Mesenchymal stem cell (in vitro differentiated cells and primary cell): ENCODE data around the gene SFRP5.

ENCODE experiments used
- DNase-seq: peaks from one replicate; pipeline ENCODE4 v3.0.0-alpha.2; 2013
- H2AFZ ChIP-seq: one replicate; pipeline ENCODE4 v1.6.1; 2013; ENCODE audit warnings: low read depth, mild to moderate bottlenecking, control low read depth, inconsistent platforms, low read length, moderate library complexity
- H2AK5ac ChIP-seq: 2 replicates; pipeline ENCODE4 v1.6.1; 2013; ENCODE audit warnings: low read length, moderate library complexity, mild to moderate bottlenecking, inconsistent platforms; ENCODE audit not compliant: severe bottlenecking
- H2BK120ac ChIP-seq: one replicate; pipeline ENCODE4 v1.6.1; 2013; ENCODE audit warnings: low read depth, mild to moderate bottlenecking, inconsistent platforms, low read length, moderate library complexity
- H2BK12ac ChIP-seq, 2 experiments: one replicate each; pipeline ENCODE4 v1.6.1; 2013; ENCODE audit warnings: inconsistent platforms in 2 of 2, low read length in 2 of 2, mild to moderate bottlenecking in 2 of 2, moderate library complexity in 2 of 2, control low read depth in 1 of 2
- H2BK15ac ChIP-seq: one replicate; pipeline ENCODE4 v1.6.1; 2013; ENCODE audit warnings: mild to moderate bottlenecking, low read depth, inconsistent platforms; ENCODE audit not compliant: poor library complexity, severe bottlenecking
- H2BK5ac ChIP-seq: 2 replicates; pipeline ENCODE4 v1.6.1; 2013; ENCODE audit warnings: low read depth, mild to moderate bottlenecking, low read length, control low read depth, inconsistent platforms; ENCODE audit not compliant: poor library complexity, severe bottlenecking
- H3K14ac ChIP-seq, 2 experiments: one replicate each; pipeline ENCODE4 v1.6.1; 2013; ENCODE audit warnings: inconsistent platforms in 2 of 2, low read length in 2 of 2, control low read depth in 1 of 2, mild to moderate bottlenecking in 1 of 2, moderate library complexity in 1 of 2
- H3K18ac ChIP-seq, 2 experiments: one replicate each; pipeline ENCODE4 v1.6.1; 2013; ENCODE audit warnings: inconsistent platforms in 2 of 2, low read length in 2 of 2, control low read depth in 1 of 2, low read depth in 1 of 2, mild to moderate bottlenecking in 1 of 2
- H3K23ac ChIP-seq, 2 experiments: one replicate each; pipeline ENCODE4 v1.6.1; 2013; ENCODE audit warnings: inconsistent platforms in 2 of 2, low read length in 2 of 2, mild to moderate bottlenecking in 2 of 2, moderate library complexity in 2 of 2, control low read depth in 1 of 2
- H3K27ac ChIP-seq: 2 replicates; pipeline ENCODE4 v1.5.1; 2013; ENCODE audit warnings: mild to moderate bottlenecking, moderate library complexity, low read length, control low read depth, inconsistent platforms; ENCODE audit not compliant: poor library complexity, severe bottlenecking
- H3K27me3 ChIP-seq, 2 experiments: 2 replicates each; pipeline versions ENCODE4 v1.6.1 to v1.7.0; 2013; ENCODE audit warnings: low read length in 2 of 2, mild to moderate bottlenecking in 2 of 2, moderate library complexity in 2 of 2, control low read depth in 1 of 2, inconsistent platforms in 1 of 2; ENCODE audit not compliant: control insufficient read depth in 1 of 2, insufficient read depth in 1 of 2
- H3K36me3 ChIP-seq, 2 experiments: 2 replicates each; pipeline versions ENCODE4 v1.6.1 to v1.7.0; 2013; ENCODE audit warnings: low read length in 2 of 2, control low read depth in 1 of 2, inconsistent platforms in 1 of 2, low read depth in 1 of 2, mild to moderate bottlenecking in 1 of 2; ENCODE audit not compliant: insufficient read depth in 2 of 2, control insufficient read depth in 1 of 2
- H3K4ac ChIP-seq, 2 experiments: one replicate each; pipeline ENCODE4 v1.6.1; 2013; ENCODE audit warnings: inconsistent platforms in 2 of 2, low read length in 2 of 2, mild to moderate bottlenecking in 2 of 2, moderate library complexity in 2 of 2, control low read depth in 1 of 2, low read depth in 1 of 2
- H3K4me1 ChIP-seq: 2 replicates; pipeline ENCODE4 v1.6.1; 2013; ENCODE audit warnings: low read depth, low read length, control low read depth; ENCODE audit not compliant: control insufficient read depth, insufficient read depth
- H3K4me2 ChIP-seq: 2 replicates; pipeline ENCODE4 v1.6.1; 2013; ENCODE audit warnings: low read length, mild to moderate bottlenecking, inconsistent platforms; ENCODE audit not compliant: poor library complexity, severe bottlenecking
- H3K4me3 ChIP-seq, 2 experiments: 2 replicates each; pipeline versions ENCODE4 v1.5.1 to v1.7.0; 2013; ENCODE audit warnings: low read length in 2 of 2, mild to moderate bottlenecking in 2 of 2, control low read depth in 1 of 2, low read depth in 1 of 2; ENCODE audit not compliant: insufficient read depth in 1 of 2
- H3K79me1 ChIP-seq: replicated peaks from 2 replicates; pipeline ENCODE4 v1.6.1; 2013; ENCODE audit warnings: mild to moderate bottlenecking, control low read depth, low read length, inconsistent platforms; ENCODE audit not compliant: poor library complexity, severe bottlenecking
- H3K9ac ChIP-seq: 2 replicates; pipeline ENCODE4 v1.7.0; 2013; ENCODE audit warnings: mild to moderate bottlenecking, low read length, moderate library complexity
- H3K9me3 ChIP-seq: 2 replicates; pipeline ENCODE4 v1.7.0; 2013; ENCODE audit warnings: mild to moderate bottlenecking, low read length; ENCODE audit not compliant: control insufficient read depth
- H4K8ac ChIP-seq: one replicate; pipeline ENCODE4 v1.6.1; 2013; ENCODE audit warnings: inconsistent platforms, mild to moderate bottlenecking, low read length, moderate library complexity
- H4K91ac ChIP-seq: one replicate; pipeline ENCODE4 v1.6.1; 2013; ENCODE audit warnings: mild to moderate bottlenecking, low read length, inconsistent platforms
- WGBS: methylation state at CpG from one replicate; pipeline ENCODE4 v1.1.7; 2013; ENCODE audit warnings: mixed read lengths; 5-methylcytosine and 5-hydroxymethylcytosine counted together

The SFRP5 gene

GRCh38 chr10:97788552-97789442, 17.0 kb upstream of the SFRP5 start:
- no peak overlapping the region for H3K9ac ChIP-seq

GRCh38 chr10:97785731-97786130, 13.9 kb upstream of the SFRP5 start:
- Histone ChIP-seq H3K4me1 (peaks cover 18% of the 10 kb centered on the region), H4K8ac (no peak overlapping the region), H2BK120ac (no peak overlapping the region), H3K23ac (no peak overlapping the region), H2AK5ac (no peak overlapping the region), H3K9me3 (no peaks in the 10 kb centered on the region), H3K9ac (no peak overlapping the region), H3K4ac (no peak overlapping the region), H4K91ac (no peak overlapping the region), H3K27ac (no peak overlapping the region), H3K27me3 (peaks cover 32 to 57% of the 10 kb centered on the region in 2 experiments), H3K4me2 (no peak overlapping the region), H3K4me3 (no peak overlapping the region), H2BK12ac (no peak overlapping the region), H3K14ac (no peak overlapping the region), H2BK5ac (no peak overlapping the region), H2AFZ (no peak overlapping the region), H2BK15ac (no peak overlapping the region), H3K36me3 (no peaks in the 10 kb centered on the region), H3K79me1 (no peaks in the 10 kb centered on the region), H3K18ac (no peak overlapping the region)
- 94% methylated on average over 5 of the region's 9 CpGs for WGBS
- DNase-seq, result no peak

More at GRCh38 chr10:97788552-97789442, 17.0 kb upstream of the SFRP5 start:
- H2AK5ac ChIP-seq, result no peak overlapping the region
- H3K18ac ChIP-seq, result no peak overlapping the region
- no peak overlapping the region for H3K4ac ChIP-seq
- H2AFZ ChIP-seq, result no peak overlapping the region
- H3K9me3 ChIP-seq, result no peaks in the 10 kb centered on the region
- H3K36me3 ChIP-seq, result no peaks in the 10 kb centered on the region
- H3K4me1 ChIP-seq, result peaks cover 7% of the 10 kb centered on the region
- H3K23ac ChIP-seq, result no peak overlapping the region
- H3K4me3 ChIP-seq, result no peak overlapping the region
- H2BK5ac ChIP-seq, result no peak overlapping the region
- peak overlapping the region; percentile 23 for H3K4me2 ChIP-seq
- no peak overlapping the region for H3K14ac ChIP-seq
- H2BK15ac ChIP-seq, result no peak overlapping the region
- DNase-seq, result no peak
- WGBS, result 43% methylated on average over 17 of the region's 22 CpGs
- no peak overlapping the region for H4K8ac ChIP-seq
- H3K79me1 ChIP-seq, result no peaks in the 10 kb centered on the region
- no peak overlapping the region for H4K91ac ChIP-seq
- H3K27me3 ChIP-seq, result peaks cover 42 to 61% of the 10 kb centered on the region in 2 experiments
- no peak overlapping the region for H3K27ac ChIP-seq
- no peak overlapping the region for H2BK12ac ChIP-seq
- H2BK120ac ChIP-seq, result no peak overlapping the region

- Histone ChIP-seq H3K27ac (no peak overlapping the region), H3K4me2 (no peak overlapping the region), H2AFZ (no peak overlapping the region), H3K36me3 (no peaks in the 10 kb centered on the region), H2BK5ac (no peak overlapping the region), H4K8ac (no peak overlapping the region), H3K9ac (no peak overlapping the region), H3K23ac (no peak overlapping the region), H3K4me3 (no peak overlapping the region), H2BK15ac (no peak overlapping the region), H3K14ac (no peak overlapping the region), H3K79me1 (no peaks in the 10 kb centered on the region), H3K4me1 (peaks cover 18% of the 10 kb centered on the region), H3K27me3 (peaks cover 32 to 55% of the 10 kb centered on the region in 2 experiments), H2BK12ac (no peak overlapping the region), H3K4ac (no peak overlapping the region), H2AK5ac (no peak overlapping the region), H4K91ac (no peak overlapping the region), H2BK120ac (no peak overlapping the region), H3K9me3 (no peaks in the 10 kb centered on the region), H3K18ac (no peak overlapping the region)
- WGBS, result 90% methylated on average over 3 of the region's 5 CpGs
- DNase-seq, result no peak
Measured at GRCh38 chr10:97785231-97785630, 13.4 kb upstream of the SFRP5 start.

GRCh38 chr10:97784200-97784810, 12.5 kb upstream of the SFRP5 start:
- Histone ChIP-seq H3K4ac (no peak overlapping the region), H3K23ac (no peak overlapping the region), H2BK15ac (no peak overlapping the region), H2BK5ac (no peak overlapping the region), H3K79me1 (no peaks in the 10 kb centered on the region), H3K36me3 (no peaks in the 10 kb centered on the region), H3K18ac (no peak overlapping the region), H3K4me1 (peaks cover 18% of the 10 kb centered on the region), H3K9me3 (no peaks in the 10 kb centered on the region), H2BK12ac (no peak overlapping the region), H2AFZ (no peak overlapping the region), H3K4me3 (no peak overlapping the region), H3K27me3 (peaks cover 27 to 52% of the 10 kb centered on the region in 2 experiments), H4K8ac (no peak overlapping the region), H3K4me2 (no peak overlapping the region), H3K14ac (no peak overlapping the region), H2AK5ac (no peak overlapping the region), H2BK120ac (no peak overlapping the region), H3K27ac (no peak overlapping the region), H3K9ac (no peak overlapping the region), H4K91ac (no peak overlapping the region)
- DNase-seq, result no peak
- 83% methylated on average over 8 of the region's 9 CpGs for WGBS
